Endothelial cell (in vitro differentiated cells): ENCODE measurements around the gene BEST3. TPM values are rescaled to one million over a fixed set of nuclear protein-coding genes. Genes with fewer than 3 reads are reported as not detected.

Experiments
- DNase-seq: peaks from one replicate; pipeline ENCODE4 v3.0.0; 2021; ENCODE audit warnings: low spot score
- H3K27ac Mint-ChIP-seq: one replicate; pipeline ENCODE4 v1.8.0; 2021; ENCODE audit warnings: mixed read lengths, inconsistent platforms; ENCODE audit not compliant: unreplicated experiment
- H3K27me3 Mint-ChIP-seq: one replicate; pipeline ENCODE4 v1.8.0; 2021; ENCODE audit warnings: mild to moderate bottlenecking, moderate library complexity, mixed read lengths, inconsistent platforms; ENCODE audit not compliant: unreplicated experiment
- H3K36me3 Mint-ChIP-seq: one replicate; pipeline ENCODE4 v1.8.0; 2021; ENCODE audit warnings: mild to moderate bottlenecking, low read depth, mixed read lengths, inconsistent platforms; ENCODE audit not compliant: unreplicated experiment
- H3K4me1 Mint-ChIP-seq: one replicate; pipeline ENCODE4 v1.8.0; 2021; ENCODE audit warnings: mild to moderate bottlenecking, mixed read lengths, inconsistent platforms; ENCODE audit not compliant: unreplicated experiment
- H3K4me3 Mint-ChIP-seq: one replicate; pipeline ENCODE4 v1.8.0; 2021; ENCODE audit warnings: mild to moderate bottlenecking, mixed read lengths, inconsistent platforms; ENCODE audit not compliant: unreplicated experiment
- H3K9me3 Mint-ChIP-seq: one replicate; pipeline ENCODE4 v1.8.0; 2021; ENCODE audit warnings: mixed read lengths, inconsistent platforms; ENCODE audit not compliant: unreplicated experiment
- total RNA-seq: library from RNA; stranded (reverse); fragmentation: NEBNext Ultra II Directional; extraction: Animal tissue kit (Norgen Biotek cat#: 25700); gene quantifications from one replicate; pipeline ENCODE4 v1.2.1, GENCODE V29; 2021; ENCODE audit not compliant: unreplicated experiment
- TF ChIP-seq, protein P1 (sequence below): fragments of 200-600 bp; sonication (generic); IDR thresholded peaks from one replicate; pipeline ENCODE4 v1.5.0; 2021; ENCODE audit warnings: antibody characterized with exemption; ENCODE audit not compliant: unreplicated experiment

Gene BEST3
- total RNA-seq, 1 donor from 2014 or later: not detected

DNA sequence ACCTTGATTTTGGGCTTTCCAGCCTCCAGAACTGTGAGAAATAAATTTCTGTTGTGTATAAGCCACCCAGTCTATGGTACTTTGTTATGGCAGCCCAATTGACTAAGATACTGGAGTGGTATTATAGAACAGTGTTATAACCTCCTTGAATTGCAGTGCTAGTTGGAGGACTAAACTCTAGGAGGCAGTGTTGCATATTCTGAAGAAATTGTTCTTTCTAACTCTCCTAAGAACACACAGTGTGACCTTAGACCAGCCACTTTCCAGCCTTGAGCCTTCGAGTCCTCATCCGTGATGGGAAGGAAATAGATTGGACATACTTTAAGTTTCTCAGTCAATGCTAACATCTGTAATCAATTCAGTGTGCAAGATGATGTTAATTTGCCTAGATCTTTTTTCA lies 66.0 kb downstream of the BEST3 start:
- H3K27ac Mint-ChIP-seq: no peak overlapping the region
- no peak overlapping the region for H3K4me3 Mint-ChIP-seq
- DNase-seq: no peak
- no peaks in the 10 kb centered on the region for H3K4me1 Mint-ChIP-seq
- no peaks in the 10 kb centered on the region for H3K36me3 Mint-ChIP-seq
- H3K9me3 Mint-ChIP-seq: no peaks in the 10 kb centered on the region
- peaks cover 4% of the 10 kb centered on the region for H3K27me3 Mint-ChIP-seq
- TF ChIP-seq, protein P1, sequence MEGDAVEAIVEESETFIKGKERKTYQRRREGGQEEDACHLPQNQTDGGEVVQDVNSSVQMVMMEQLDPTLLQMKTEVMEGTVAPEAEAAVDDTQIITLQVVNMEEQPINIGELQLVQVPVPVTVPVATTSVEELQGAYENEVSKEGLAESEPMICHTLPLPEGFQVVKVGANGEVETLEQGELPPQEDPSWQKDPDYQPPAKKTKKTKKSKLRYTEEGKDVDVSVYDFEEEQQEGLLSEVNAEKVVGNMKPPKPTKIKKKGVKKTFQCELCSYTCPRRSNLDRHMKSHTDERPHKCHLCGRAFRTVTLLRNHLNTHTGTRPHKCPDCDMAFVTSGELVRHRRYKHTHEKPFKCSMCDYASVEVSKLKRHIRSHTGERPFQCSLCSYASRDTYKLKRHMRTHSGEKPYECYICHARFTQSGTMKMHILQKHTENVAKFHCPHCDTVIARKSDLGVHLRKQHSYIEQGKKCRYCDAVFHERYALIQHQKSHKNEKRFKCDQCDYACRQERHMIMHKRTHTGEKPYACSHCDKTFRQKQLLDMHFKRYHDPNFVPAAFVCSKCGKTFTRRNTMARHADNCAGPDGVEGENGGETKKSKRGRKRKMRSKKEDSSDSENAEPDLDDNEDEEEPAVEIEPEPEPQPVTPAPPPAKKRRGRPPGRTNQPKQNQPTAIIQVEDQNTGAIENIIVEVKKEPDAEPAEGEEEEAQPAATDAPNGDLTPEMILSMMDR: no peak

GRCh38 chr12:69630191-69630590 lies 68.9 kb downstream of the BEST3 start:
- H3K36me3 Mint-ChIP-seq: no peaks in the 10 kb centered on the region
- no peak for DNase-seq
- H3K27ac Mint-ChIP-seq: no peak overlapping the region
- no peaks in the 10 kb centered on the region for H3K9me3 Mint-ChIP-seq
- no peak overlapping the region for H3K4me3 Mint-ChIP-seq
- H3K27me3 Mint-ChIP-seq: peaks cover 7% of the 10 kb centered on the region
- H3K4me1 Mint-ChIP-seq: no peaks in the 10 kb centered on the region
- TF ChIP-seq, protein P1: peak; percentile 14

GRCh38 chr12:69627501-69627900 lies 71.6 kb downstream of the BEST3 start:
- no peaks in the 10 kb centered on the region for H3K4me1 Mint-ChIP-seq
- no peaks in the 10 kb centered on the region for H3K36me3 Mint-ChIP-seq
- no peak for DNase-seq
- peaks cover 10% of the 10 kb centered on the region for H3K27me3 Mint-ChIP-seq
- TF ChIP-seq, protein P1: no peak
- H3K4me3 Mint-ChIP-seq: no peak overlapping the region
- H3K9me3 Mint-ChIP-seq: no peaks in the 10 kb centered on the region
- H3K27ac Mint-ChIP-seq: peak overlapping the region; percentile 70

DNA sequence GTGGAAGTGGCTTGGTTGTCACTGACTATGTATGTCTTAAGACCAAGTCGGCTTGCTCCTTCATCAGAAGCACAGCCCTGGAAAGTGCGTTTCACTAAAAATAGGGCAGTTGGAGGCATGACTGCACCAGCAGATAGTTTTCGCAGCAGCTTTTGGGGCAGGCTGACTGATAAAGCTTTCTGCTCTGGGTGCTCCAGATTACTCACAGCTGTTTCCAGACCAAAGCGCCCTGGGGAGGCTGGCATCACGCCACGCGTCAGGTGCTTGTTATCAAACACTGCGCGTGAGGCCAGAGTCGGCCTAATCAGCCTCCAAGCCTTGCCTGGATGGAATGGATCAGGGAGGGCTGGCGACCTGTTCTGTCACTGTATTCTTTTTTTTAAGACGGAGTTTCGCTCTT lies 75.1 kb downstream of the BEST3 start:
- Mint-ChIP-seq H3K9me3 (no peaks in the 10 kb centered on the region), H3K4me3 (no peak overlapping the region), H3K4me1 (peaks cover 2% of the 10 kb centered on the region), H3K27me3 (peaks cover 8% of the 10 kb centered on the region), H3K27ac (no peak overlapping the region), H3K36me3 (no peaks in the 10 kb centered on the region)
- TF ChIP-seq, protein P1: no peak
- DNase-seq: no peak

- Mint-ChIP-seq H3K9me3 (no peaks in the 10 kb centered on the region), H3K4me1 (peaks cover 3% of the 10 kb centered on the region), H3K27ac (no peak overlapping the region), H3K4me3 (no peak overlapping the region), H3K36me3 (no peaks in the 10 kb centered on the region), H3K27me3 (peaks cover 8% of the 10 kb centered on the region)
- DNase-seq: no peak
- TF ChIP-seq, protein P1: no peak
Observed at GRCh38 chr12:69621551-69621950, 77.6 kb downstream of the BEST3 start.
